GM12891 (cell line): ENCODE measurements around the gene ST6GAL1.
A peak's percentile ranks its signal among the peaks of the same experiment; 100 is the strongest.

Source experiments
- DNase-seq: peaks from one replicate; pipeline ENCODE4 v3.0.0; 2011; ENCODE audit warnings: low spot score; ENCODE audit not compliant: insufficient read length
- FAIRE-seq: peaks from 2 replicates; lab custom pipeline; 2011; peaks lifted over from hg19 to GRCh38; lab: Jason Lieb, UNC
- PAX5 ChIP-seq: IDR thresholded peaks from 2 replicates; pipeline ENCODE4 v1.6.1; 2011; ENCODE audit warnings: low read length, moderate library complexity, mild to moderate bottlenecking; ENCODE audit not compliant: insufficient read depth, severe bottlenecking
- POLR2A ChIP-seq: IDR thresholded peaks from 2 replicates; pipeline ENCODE4 v1.6.1; 2011; ENCODE audit warnings: low read depth, low read length, control low read depth
- POLR2AphosphoS5 ChIP-seq: IDR thresholded peaks from 2 replicates; pipeline ENCODE4 v1.6.1; 2011; ENCODE audit warnings: low read depth, low read length, control low read depth
- POU2F2 ChIP-seq: IDR thresholded peaks from 2 replicates; pipeline ENCODE4 v1.6.1; 2011; ENCODE audit warnings: low read depth, mild to moderate bottlenecking, control low read depth, low read length, moderate library complexity
- SPI1 ChIP-seq: IDR thresholded peaks from 2 replicates; pipeline ENCODE4 v1.6.1; 2011; ENCODE audit warnings: low read depth, low read length, control low read depth
- TAF1 ChIP-seq: IDR thresholded peaks from 2 replicates; pipeline ENCODE4 v1.6.1; 2011; ENCODE audit warnings: low read depth, low read length, control low read depth

The ST6GAL1 gene

GRCh38 chr3:187063286-187064121, 133.2 kb downstream of the ST6GAL1 start:
- DNase-seq (no peak), FAIRE-seq (peak; percentile 9)
- TF ChIP-seq PAX5 (no peak), POLR2A (peak; percentile 12; the same call in 1 of the 2 replicates)

DNA sequence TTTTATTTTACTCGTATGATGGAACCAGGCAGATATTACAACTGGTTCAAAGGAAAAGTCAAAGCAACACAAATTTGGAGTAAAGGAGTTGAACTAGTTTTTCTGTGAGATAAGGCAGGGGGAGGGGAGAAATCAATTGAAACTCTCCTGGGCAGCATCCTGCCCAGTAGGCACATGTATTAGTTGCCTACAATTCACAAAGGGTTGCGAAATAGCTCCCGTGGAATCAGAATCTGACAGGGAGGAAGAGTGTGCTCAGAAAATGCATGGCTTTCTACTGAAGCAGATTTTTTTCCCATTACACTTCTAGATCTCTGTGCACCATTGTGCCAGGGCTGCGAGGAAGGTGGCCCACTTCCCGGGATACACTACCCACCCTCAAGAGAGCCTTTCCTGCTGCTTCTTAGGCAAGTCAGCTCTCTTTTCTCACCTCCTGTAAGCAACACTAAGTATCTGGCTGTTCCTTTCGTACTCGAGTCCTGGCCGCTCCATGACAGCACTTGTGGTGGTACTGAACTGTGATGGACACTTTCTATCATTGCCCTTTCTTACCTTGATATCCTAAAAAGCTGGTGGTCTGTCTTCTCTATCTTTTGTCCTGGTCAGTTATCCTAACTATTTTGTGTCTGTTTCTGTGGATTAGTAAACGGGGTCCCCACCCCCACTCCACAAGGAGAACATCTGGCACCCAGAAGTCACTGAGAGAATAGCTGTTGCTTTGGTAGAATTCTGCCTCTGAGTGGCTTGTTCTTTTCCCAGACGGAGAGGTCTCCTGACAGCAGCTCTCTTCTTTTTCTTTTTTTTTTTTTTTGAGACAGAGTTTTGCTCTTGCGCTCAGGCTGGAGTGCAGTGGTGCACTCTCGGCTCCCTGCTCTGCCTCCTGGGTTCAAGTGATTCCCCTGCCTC, 134.1 kb downstream of the ST6GAL1 start:
- no peak for FAIRE-seq
- TF ChIP-seq PAX5 (no peak), POLR2AphosphoS5 (peak; percentile 70; the same call in 1 of the 2 replicates)
- no peak for DNase-seq

GRCh38 chr3:187066228-187066995, 136.1 kb downstream of the ST6GAL1 start:
- DNase-seq, result peak; percentile 23
- TF ChIP-seq SPI1 (no peak), POLR2AphosphoS5 (no peak), POU2F2 (no peak; the same call in 1 of the 2 replicates)
- FAIRE-seq, result peak; percentile 81

DNA sequence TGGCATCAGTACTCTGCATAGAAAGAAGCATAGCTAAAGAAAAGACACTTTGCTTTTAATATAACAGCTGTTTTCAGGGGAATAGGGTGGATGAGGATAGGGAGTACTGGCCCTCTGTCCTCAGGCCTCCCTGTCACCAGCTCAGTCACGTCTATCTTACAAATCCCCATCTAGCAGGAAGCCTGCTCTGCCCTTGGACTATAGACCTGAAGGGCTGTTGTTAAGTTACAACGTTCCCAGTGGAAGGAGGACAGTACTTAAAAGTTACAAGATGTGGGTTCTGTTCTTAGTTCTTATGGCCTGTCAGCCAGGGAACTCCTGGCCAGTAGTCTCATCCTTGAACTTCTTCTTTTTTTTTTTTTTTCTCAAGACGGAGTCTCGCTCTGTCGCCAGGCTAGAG, 138.5 kb downstream of the ST6GAL1 start:
- TF ChIP-seq POLR2A, result no peak
- no peak for TF ChIP-seq SPI1
- DNase-seq (no peak), FAIRE-seq (no peak)

DNA sequence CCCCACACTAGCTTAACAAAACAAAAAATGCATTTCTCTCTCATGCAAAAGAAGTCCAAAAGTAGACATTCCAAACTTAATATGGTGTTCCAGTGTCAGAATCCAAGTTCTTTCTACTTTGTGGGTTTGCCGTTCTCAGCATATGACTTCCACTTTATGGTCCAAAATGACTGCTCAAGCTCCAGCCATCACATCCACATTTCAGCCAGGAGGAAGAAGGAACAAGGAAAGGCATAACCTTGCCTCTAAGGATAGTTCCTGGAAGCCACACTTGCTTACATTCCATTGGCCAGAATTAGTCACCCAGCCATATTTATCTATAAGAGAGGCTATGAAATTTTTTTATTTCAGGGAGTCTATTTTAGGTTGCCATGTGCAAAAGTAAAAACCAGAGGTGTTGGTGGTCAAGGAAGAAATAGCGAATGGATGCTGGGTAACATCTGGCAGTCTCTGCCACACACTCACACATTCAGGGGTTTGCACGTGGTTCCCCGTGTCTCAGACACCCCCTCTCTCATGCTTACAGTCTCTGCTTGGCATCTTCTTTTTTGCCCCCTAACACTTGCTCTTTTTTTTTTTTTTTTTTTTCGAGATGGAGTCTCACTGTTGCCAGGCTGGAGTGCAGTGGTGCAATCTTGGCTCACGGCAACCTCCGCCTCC, 139.7 kb downstream of the ST6GAL1 start:
- FAIRE-seq, result no peak
- no peak for DNase-seq
- TF ChIP-seq POLR2A (no peak; the same call in 1 of the 2 replicates), PAX5 (no peak)

GRCh38 chr3:187072102-187072501, 141.8 kb downstream of the ST6GAL1 start:
- FAIRE-seq, result peak; percentile 40
- DNase-seq, result no peak
- TF ChIP-seq SPI1, result no peak
- no peak for TF ChIP-seq POLR2AphosphoS5
- peak; percentile 51 for TF ChIP-seq POLR2A

DNA sequence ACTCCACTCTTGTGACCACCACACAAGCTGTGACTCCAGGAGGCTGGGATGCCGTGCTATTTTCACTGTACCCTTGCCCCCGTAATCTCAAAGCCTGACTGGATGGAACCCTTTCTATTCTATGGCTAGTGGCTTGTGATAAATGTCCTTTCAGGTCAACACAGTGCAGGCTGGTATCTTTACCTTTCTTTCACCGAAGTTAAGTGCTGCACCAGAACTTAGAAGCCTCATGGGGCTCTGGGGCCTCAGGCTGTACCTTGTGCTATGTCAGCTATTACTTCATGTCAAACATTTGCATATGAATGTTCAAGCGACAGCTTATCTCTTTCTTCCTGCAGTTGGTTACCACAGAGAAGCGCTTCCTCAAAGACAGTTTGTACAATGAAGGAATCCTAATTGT, 142.2 kb downstream of the ST6GAL1 start:
- DNase-seq (no peak), FAIRE-seq (peak; percentile 9)
- 0 out of 2 replicates have a peak, but pooled peaks have one; percentile 10 for TF ChIP-seq SPI1
- no peak for TF ChIP-seq POU2F2
- TF ChIP-seq POLR2A, result 0 out of 2 replicates have a peak, but pooled peaks have one; percentile 25
- TF ChIP-seq TAF1, result no peak
- TF ChIP-seq PAX5, result no peak
- no peak for TF ChIP-seq POLR2AphosphoS5

GRCh38 chr3:187073581-187074098, 143.3 kb downstream of the ST6GAL1 start:
- FAIRE-seq (no peak), DNase-seq (no peak)
- TF ChIP-seq PAX5 (no peak), TAF1 (no peak), POLR2A (no peak)

- TF ChIP-seq SPI1, result no peak
- TF ChIP-seq TAF1, result no peak
- no peak for TF ChIP-seq POU2F2
- no peak for TF ChIP-seq POLR2AphosphoS5
- TF ChIP-seq PAX5, result no peak
- no peak for TF ChIP-seq POLR2A
- FAIRE-seq (no peak), DNase-seq (no peak)
Observed at GRCh38 chr3:187074846-187075245, 144.5 kb downstream of the ST6GAL1 start.

GRCh38 chr3:187076297-187076696, 146.0 kb downstream of the ST6GAL1 start:
- no peak for FAIRE-seq
- no peak for DNase-seq
- TF ChIP-seq SPI1 (no peak), POLR2AphosphoS5 (peak; percentile 71; the same call in 1 of the 2 replicates)
